OCI-LY3 (cell line): ENCODE measurements around the gene SYCE1.

Experiments used
- EZH2phosphoT487 ChIP-seq: fragments of 200-600 bp; shearing (Covaris generic); IDR thresholded peaks from 2 replicates; pipeline ENCODE4 v1.6.1; 2018; ENCODE audit warnings: antibody characterized with exemption, mixed run types, low read depth
- TF ChIP-seq, protein P1 (sequence below): fragments of 200-600, 300-600 bp; sonication (generic); IDR thresholded peaks from 2 replicates; pipeline ENCODE4 v1.5.1; 2014; ENCODE audit warnings: antibody characterized with exemption, low read length, low read depth

DNA sequence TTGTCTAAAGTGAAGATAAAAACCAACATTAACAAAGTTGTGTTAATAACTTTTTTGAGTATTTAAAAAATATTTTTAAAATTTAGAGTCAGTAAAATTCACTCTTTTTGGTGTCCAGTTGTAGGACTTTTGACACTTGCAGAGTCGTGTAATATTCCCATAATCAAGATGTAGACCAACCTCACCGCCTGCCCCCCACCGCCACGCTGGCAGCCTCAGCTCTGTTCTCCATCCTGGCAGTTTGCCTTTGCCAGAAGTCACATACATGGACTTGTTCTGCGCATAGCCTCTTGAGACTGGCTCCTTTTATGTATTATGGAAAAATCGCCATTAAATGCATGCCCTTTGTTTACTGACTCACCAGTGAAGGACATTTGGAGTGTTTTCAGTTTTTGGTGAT, 27.3 kb upstream of the SYCE1 start:
- TF ChIP-seq, protein P1, sequence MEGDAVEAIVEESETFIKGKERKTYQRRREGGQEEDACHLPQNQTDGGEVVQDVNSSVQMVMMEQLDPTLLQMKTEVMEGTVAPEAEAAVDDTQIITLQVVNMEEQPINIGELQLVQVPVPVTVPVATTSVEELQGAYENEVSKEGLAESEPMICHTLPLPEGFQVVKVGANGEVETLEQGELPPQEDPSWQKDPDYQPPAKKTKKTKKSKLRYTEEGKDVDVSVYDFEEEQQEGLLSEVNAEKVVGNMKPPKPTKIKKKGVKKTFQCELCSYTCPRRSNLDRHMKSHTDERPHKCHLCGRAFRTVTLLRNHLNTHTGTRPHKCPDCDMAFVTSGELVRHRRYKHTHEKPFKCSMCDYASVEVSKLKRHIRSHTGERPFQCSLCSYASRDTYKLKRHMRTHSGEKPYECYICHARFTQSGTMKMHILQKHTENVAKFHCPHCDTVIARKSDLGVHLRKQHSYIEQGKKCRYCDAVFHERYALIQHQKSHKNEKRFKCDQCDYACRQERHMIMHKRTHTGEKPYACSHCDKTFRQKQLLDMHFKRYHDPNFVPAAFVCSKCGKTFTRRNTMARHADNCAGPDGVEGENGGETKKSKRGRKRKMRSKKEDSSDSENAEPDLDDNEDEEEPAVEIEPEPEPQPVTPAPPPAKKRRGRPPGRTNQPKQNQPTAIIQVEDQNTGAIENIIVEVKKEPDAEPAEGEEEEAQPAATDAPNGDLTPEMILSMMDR: no peak
- no peak for TF ChIP-seq EZH2phosphoT487
